GM19463 (cell line): ENCODE results near the gene TFPT.
"Not testable (repeated sequence)": the region's sequence is repeated elsewhere in the genome, so short reads cannot be mapped to it uniquely, and the experiment has no call there.

Experiments
- ATAC-seq: cut with Tn5 transposase; IDR thresholded peaks from one replicate; pipeline ENCODE4 v1.9.1; 2021; ENCODE audit warnings: mild to moderate bottlenecking, moderate library complexity; ENCODE audit not compliant: unreplicated experiment

Gene TFPT

DNA sequence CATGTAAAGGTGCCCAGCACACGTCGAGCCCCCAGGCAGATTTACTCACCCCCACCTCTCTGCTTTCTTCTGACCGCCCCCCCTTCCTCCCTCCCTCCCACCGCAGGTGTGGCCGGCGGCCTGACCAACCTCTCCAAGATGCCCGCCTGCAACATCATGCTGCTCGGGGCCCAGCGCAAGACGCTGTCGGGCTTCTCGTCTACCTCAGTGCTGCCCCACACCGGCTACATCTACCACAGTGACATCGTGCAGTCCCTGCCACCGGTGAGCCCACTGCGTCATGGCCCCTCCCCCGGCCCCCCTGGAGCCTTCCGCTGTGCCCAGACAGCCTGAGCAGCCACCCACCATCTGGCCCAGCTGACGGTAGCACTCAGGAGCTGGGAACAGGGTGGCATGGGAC, 8.9 kb upstream of the TFPT start:
- no peak for ATAC-seq

DNA sequence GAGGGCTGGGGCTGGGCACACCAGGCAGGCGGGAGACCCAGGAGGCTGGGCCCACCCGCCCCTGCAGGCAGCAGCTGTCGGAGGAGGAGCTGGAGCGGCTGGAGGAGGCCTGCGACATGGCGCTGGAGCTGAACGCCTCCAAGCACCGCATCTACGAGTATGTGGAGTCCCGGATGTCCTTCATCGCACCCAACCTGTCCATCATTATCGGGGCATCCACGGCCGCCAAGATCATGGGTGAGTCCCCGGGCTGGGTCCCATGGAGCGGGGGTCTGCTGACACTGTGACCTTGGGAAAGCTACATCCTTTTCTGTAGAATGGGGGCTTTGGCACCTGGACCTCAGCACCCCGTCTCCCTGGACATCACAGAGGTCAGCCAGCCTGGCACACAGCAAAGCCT, 8.2 kb upstream of the TFPT start:
- no peak for ATAC-seq

DNA sequence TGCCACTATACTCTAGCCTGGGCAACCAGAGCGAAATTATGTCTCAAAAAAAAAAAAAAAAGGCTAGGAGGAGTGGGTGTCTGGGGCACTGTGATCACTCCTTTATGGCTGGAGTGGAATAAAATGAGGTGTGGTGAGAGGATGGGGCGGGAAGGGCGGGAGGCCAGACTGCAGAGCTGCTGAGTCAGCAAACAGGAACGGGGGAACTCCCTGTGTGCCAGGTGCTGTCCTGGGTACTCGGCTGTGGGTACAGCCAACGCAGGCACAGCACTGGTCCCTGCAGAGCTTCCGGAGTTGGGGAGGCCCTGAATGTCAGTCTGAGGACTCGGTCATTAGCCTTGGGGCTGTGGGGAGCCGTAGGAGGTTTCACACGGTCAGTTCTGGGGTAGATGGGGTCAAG, 5.8 kb upstream of the TFPT start:
- no peak for ATAC-seq

DNA sequence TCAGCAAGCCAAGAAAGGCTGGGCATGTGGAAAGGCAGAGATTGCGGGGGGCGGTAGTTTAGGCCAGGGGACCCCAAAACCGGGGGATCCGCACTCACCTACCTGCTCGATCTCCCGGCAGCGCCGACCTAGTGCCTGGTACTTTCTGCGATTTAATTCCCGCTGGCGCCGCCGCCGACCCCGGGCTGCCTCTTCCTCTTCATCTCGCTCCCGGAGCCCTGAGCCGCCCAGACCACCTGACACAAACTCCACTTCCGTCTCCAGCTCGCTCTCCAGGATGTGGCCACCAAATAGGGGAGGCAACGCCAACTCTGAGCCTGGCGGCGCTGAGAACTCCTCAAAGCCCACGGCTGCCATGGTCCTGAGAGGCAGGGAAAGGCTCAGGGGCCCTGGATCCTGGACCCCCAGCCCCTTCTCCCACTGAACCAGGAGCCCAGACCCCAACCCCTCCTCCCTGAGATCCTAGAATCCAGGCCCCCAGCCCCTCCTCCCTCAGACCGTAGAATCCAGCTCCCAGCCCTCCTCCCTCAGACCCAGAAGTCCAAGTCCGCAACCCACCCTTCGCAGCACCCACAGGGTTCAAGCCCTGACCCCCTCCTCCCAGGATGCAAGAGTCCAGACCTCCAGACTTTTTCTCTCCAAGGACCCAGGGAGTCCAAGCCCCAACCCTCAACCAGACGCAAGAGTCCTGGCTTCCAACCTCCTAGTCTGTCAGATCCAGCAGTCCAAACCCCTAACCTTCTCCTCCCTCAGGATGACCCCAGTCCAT, 933 bp downstream of the TFPT start:
- ATAC-seq = no peak

DNA sequence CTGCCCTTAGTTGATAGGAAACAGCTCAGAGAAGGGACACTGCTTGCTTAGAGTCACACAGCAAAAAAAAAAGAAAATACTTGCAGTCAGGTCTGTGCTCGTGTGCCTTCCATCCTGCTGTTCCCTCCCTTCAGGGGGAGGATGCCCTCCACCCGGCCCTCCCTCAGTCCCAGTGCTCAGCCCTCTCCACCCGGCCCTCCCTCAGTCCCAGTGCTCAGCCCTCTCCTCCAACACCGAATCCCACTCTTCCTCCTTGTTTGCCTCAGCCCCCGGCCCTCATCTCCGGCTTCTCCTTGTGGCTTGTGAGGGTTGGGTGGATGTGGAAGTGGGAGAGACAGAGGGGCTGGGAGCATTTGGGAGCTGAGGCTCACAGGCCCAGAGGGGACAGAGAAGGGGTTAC, 5.8 kb downstream of the TFPT start:
- no peak for ATAC-seq

DNA sequence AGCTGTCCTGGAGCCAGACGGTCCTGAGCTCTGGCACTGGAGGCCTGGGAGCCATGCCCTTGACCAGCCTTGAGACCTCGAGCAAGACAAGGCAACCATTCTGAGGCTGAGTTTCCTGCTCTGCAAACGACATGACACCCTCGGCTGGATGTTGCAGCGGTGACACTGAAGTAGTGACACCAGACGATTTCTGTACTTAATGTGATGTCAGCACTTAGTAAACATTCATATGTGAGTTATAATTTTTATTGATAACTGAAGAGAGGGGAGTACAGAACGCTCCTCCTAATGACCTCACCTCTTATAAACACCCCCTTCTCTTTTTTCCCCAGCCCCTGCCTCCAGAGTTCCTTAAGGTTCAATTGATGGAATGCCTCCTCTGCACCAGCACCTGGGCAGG, 7.0 kb downstream of the TFPT start:
- no peak for ATAC-seq

DNA sequence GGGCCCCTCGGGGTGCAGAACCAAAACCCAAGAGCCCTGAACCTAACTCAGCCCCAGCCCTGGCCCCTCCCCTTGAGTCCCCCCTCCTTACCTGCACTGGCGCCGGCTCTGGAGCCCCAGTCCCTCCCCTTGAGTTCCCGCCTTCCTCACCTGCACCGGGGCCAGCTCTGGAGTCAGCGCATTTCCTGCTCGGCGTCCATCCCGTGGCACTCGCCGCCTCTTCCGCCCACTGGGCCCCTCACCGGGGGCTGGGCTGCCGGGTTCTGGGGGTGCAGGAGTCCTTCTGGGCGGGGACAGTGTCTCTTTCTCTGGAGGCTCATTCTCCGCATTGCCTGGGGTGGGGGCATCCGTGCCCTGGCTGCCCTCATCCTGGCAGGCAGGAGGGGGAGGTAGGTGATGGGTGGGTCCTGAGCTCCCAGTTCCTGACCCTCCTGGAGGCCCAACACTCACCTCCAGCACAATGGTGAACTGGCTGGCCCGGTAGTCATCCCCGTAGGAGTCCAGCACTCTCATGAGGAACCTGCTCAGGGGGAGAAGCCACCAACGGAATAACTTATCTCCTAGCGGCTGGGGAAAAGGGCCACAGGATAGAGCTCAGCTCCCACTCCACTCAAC, 7.5 kb downstream of the TFPT start:
- no peak for ATAC-seq

DNA sequence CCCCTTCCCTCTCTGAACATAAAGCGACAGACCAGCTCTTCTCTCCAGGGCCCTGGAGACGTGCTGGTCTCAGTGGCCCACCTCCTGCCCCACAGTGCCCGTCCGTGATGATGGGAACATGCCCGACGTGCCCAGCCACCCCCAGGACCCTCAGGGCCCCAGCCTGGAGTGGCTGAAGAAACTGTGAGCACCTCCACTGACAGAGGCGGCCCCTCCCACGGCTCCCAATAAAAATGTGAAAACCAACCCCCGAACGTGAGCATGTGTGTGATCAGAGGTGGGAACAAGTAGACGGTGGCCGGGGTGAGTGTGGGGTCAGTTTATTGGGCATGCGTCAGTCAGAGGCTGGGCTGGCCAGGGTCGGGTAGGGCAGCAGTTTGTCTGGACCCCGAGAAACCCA, 8.7 kb downstream of the TFPT start:
- no peak for ATAC-seq

DNA sequence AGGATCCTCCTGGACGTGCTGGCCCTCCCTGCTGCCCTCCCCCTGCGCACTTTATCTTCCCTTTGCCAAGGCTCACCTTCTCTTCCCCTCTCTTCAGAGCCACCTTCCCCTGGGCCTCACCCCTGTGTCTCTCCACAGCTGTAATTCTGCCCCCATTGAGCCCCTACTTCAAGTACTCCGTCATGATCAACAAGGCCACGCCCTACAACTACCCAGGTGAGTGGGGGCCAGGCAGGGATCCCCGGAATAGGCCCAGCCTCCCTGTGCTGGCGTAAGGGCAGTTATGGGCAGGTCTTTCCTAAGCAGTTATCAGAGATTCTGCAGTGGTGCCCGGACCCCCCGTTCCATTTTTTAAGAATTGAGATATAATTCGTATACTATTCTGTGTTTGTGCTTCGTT, 9.7 kb downstream of the TFPT start:
- ATAC-seq = no peak

DNA sequence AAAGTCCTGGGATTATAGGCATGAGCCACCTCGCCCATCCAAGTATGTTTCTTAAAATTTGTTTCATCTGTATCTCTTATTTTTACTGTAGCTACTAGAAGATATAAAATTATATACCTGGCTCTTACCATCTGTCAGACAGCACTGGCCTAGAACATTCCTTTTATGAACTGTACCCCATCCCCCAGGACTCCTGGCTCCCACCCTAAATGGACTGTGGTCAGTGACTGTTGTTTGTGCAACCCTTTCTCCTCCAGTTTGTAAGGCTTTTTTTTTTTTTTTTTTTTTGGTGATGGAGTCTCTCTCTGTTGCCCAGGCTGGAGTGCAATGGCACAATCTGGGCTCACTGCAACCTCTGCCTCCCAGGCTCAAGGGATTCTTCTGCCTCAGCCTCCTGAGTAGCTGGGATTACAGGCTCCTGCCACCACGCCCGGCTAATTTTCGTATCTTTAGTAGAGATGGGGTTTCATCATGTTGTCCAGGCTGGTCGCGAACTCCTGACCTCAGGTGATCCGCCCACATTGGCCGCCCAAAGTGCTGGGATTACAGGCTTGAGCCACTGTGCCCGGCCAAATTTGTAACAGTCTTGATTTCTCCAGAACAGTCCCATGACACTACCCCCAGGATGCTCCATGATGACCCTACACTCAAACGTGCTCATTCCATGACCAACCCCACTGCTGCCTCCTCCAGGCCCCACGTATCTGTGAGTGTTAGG, 10.3 kb downstream of the TFPT start:
- no peak for ATAC-seq

DNA sequence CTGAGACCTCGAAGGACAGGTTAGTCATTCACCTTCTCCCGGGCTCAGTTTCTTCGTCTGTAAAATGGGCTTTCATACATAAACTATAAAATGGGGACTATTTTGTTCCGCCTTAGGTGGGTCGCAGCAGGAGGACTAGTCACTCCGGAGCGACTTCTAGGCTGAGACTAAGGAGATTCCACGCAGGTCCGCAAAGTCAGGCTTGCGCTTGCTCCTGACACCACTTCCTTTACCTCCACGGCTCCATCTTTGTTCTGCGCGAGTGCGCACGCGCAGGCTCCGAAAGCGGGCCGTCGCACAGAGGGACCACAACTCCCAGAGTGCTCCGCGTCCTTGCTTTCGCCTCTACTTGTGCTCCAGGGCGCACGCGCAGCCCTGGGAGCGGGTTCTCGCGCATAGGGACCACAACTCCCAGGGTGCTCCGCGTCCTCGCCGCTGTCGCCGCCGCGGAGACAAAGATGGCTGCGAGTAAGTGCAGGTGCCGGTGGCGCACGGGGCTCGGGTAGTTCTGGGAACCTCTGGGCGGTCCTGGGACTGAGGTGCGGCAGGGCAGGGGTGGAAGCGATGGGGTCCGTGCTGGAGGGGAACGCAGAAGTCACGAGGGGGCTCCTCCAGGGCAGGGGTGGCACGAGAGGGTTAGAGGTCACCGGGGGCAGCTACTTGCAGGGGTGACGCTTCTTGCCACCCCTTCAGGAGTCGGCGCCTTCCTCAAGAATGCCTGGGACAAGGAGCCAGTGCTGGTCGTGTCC, 12.9 kb downstream of the TFPT start, which contains the start of gene NDUFA3:
Gene NDUFA3, plus strand, starts transcription at position 435 of the 749 bp plus-strand sequence. Its CDS starts 24 bp downstream, at position 459.
- peak; percentile 94 for ATAC-seq

DNA sequence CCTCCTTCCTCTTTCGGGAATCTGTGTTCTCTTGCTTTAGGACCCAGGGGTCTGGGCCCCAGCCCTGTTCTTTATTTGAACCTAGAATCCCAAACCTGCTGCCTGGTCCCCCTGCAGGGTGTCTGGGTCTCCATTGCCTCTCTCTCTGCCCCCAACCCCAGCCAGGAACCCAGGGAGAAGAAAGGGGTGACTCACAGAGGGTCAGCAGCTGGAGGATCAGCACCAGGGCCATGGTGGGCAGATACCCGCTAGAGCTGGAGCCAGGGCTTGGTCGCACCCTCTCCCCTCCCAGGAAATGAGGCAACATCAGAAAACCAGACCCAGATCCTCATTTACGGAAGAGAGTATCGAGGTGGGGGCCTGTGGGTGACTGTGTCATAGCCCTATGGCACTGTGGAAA, 14.9 kb downstream of the TFPT start, which contains the start of gene OSCAR:
Gene OSCAR, minus strand, starts transcription at position 243 of the 400 bp plus-strand sequence. Its CDS starts 11 bp downstream, at position 232.
- no peak for ATAC-seq

DNA sequence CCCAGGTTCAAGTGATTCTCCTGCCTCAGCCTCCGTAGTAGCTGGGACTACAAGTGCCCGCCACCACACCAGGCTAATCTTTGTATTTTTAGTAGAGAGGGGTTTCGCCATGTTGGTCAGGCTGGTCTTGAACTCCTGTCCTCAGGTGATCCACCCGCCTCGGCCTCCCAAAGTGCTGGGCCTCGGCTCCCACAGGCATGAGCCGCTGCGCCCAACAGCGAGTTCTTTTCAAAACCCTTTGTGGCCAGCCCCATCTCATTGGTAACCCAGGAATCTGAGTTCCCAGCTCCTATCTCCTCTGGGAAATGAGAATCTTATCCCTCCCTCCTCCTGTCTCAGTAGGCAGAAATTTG, 15.6 kb downstream of the TFPT start:
- ATAC-seq = not testable (repeated sequence)

DNA sequence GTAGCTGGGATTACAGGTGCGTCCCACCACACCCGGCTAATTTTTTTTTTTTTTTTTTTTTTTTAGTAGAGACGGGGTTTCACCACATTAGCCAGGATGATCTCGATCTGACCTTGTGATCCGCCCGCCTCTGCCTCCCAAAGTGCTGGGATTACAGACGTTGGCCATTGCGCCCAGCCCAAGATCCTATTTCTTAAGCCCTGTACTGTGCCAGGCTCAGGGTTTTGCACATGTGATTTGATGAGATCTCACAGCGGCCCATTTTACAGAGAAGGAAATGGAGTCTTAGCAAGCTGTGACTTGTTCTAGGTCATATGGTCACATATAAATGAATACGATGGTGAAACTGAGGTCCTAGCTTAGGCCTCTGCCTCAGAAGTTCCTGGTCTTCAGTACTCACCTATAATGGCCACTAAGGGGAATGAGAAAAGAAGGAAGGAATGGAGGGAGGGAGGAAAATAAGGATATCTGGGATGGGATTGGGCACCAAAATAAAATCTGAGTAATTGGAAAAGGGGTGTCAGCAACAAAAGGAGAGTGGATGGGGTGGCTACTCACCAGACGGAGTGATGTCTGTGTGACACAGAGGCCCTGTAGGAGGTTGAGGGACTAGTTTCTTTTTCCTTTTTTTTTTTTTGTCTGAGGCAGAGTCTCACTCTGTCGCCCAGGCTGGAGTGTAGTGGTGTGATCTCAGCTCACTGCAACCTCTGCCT, 16.1 kb downstream of the TFPT start:
- no peak for ATAC-seq

DNA sequence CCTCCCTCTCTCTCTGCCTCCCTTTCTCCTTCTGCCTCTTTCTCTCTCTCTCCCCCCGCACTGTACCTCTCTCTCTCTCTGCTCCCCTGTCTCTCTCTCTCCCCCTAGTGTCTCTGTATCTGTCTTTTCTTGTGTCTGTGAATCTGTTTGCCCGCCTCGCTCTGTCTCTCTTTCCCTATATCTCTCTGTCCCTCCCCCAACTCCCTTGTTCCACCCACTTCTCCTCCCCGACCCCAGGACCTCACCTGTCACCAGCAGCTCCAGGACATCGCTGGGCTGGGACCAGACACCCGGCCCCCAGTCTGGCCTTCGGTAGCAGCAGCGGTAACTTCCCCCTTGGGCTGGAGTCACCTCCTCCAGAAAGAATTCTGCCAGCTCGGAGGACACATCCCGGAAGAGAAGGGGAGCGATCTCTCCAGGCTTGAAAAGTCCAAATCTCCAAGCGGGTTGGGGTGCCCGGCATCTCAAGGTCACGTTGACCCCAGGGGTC, 18.8 kb downstream of the TFPT start:
- no peak for ATAC-seq

DNA sequence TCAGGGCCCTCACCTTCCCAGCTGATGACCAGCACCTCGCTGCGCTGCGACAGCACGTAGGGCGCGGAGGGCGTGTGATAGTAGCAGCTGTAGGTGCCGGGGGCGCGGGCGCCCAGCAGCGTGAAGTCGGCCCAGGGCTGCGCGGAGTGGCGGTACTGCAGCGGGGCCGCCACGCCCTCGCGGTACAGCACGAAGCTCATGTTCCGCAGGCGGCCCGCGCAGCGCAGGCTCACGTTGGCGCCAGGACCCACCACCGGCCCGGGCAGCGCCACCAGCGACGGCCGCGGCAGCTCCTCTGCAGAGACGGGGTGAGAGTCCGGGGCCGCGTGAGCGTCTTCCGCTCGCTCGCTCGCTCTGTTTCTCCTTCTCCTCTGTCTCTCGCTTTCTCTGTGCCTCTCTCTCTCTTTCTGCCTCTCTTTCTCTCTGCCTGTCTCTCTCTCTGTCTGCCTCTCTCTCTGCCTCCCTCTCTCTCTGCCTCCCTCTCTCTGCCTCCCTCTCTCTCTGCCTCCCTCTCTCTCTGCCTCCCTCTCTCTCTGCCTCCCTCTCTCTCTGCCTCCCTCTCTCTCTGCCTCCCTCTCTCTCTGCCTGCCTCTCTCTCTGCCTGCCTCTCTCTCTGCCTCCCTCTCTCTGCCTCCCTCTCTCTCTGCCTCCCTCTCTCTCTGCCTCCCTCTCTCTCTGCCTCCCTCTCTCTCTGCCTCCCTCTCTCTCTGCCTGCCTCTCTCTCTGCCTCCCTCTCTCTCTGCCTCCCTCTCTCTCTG, 19.4 kb downstream of the TFPT start:
- ATAC-seq = not testable (repeated sequence)

DNA sequence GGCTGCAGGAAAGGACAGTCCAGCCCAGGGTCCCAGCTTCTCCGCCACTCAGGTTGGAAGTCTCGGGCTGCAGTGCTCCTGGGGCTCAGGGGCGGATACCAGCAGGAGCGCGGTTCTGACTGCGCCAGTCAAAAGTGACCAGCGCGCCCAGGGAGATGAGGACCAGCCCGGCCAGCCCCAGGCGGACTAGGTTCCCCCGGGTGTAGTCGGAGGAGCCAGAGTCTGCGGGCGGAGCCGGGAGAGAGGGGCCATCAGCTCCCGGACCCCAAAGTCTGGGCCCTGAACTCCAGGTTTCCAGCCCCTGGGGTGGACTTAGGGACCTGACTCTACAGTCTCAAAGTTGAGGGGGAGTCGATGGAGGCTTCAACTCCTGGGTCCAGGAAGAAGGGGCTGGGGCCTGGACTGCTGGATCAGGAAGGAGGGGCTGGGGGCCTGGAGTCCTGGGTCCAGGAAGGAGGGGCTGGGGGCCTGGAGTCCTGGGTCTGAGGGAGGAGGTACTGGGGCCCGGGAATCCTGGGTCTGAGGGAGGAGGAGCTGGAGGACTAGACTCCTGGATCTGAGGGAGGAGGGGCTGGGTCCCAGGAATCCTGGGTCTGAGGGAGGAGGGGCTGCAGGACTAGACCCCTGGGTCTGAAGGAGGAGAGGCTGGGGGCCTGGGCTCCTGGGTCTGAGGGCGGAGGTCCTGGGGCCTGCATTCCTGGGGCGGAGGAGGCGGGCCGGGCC, 20.2 kb downstream of the TFPT start:
- ATAC-seq = no peak

DNA sequence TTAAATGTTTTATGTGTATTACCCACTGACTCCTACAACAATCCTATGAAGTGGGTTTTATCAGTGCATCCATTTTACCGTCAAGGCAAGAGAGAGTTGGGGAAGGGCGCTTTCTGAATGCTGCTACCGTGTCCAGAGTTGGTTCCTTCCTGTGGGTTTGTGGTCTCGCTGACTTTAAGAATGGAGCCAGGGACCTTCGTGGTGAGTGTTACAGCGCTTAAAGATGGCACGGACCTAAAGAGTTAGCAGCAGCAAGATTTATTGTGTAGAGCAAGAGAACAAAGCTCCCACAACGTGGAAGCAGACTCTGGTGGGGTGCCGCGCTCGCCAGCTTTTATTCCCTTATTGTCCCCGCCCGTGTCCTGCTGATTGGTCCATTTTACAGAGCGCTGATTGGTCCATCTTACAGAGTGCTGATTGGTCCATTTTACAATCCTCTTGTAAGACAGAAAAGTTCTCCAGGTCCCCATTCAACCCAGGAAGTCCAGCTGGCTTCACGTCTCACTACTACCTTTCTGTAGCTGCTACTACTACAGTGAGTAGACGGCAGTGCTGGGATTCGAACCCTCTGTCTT, 20.9 kb downstream of the TFPT start:
- ATAC-seq = no peak

DNA sequence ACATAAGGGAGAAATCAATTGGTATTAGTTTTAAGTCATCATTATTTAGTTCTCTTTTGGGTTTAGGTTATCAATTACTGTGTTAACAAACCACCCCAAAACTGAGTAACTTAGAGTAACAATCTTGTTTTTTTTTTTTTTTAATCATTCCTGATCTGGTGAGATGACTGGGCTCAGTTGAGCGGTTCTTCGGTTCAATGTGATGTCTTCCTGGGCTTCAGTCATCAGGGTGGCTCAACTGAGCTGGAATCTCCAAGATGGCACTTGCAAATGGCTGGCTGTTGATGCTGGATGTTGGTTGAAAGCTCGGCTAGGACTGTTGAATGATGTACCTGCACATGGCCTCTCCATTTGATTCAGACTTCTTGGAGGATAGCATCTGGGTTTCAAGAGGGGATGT, 31.0 kb downstream of the TFPT start:
- no peak for ATAC-seq
